HepG2 (cell line): ENCODE measurements around the gene CSK. TPM values are rescaled to one million over a fixed set of nuclear protein-coding genes. Genes with fewer than 3 reads are reported as not detected.

Experiments used
- ATAC-seq: fragments of 200-7000 bp; cut with Tn5 transposase; 3 replicates; pipeline ENCODE4 v1.9.1; 2020; ENCODE audit warnings: mild to moderate bottlenecking, moderate library complexity
- BruUV-seq: library from RNA; stranded (reverse); fragments of 400-500 nt; replicated peaks from 2 replicates; lab custom pipeline; 2021; lab: Mats Ljungman, UMichigan
- CTCF ChIA-PET: fragments of 300-600 bp; formaldehyde crosslinking; extraction: SDS; loops from one replicate; lab custom pipeline; 2021; ENCODE audit warnings: low total read pairs, inconsistent platforms, low intra/inter-chr PET ratio; lab: Yijun Ruan, JAX
- POLR2A ChIA-PET: fragments of 350-600 bp; sonication (Branson Sonifier 250); formaldehyde crosslinking; loops from one replicate; lab custom pipeline; 2020; ENCODE audit warnings: antibody characterized with exemption, inconsistent platforms; lab: Yijun Ruan, JAX
- DNase-seq: peaks from one replicate; pipeline ENCODE4 v3.0.0-alpha.2; 2015; ENCODE audit warnings: low spot score
- FAIRE-seq: peaks from 3 replicates; lab custom pipeline; 2011; peaks lifted over from hg19 to GRCh38; lab: Jason Lieb, UNC
- H2AFZ ChIP-seq: one replicate; pipeline ENCODE4 v1.6.1; 2011; ENCODE audit warnings: low read length, inconsistent platforms
- H3K27ac ChIP-seq: fragments of 300-600 bp; 3 replicates; pipeline ENCODE4 v1.8.0; 2011; ENCODE audit warnings: mixed run types, mild to moderate bottlenecking, mixed read lengths, low read length, inconsistent platforms; ENCODE audit not compliant: insufficient read depth; ENCODE audit errors: extremely low read length
- H3K27me3 ChIP-seq, 2 experiments: fragments of 200-600 bp in 1 of 2; 2 replicates in 1 of 2; 3 replicates in 1 of 2; pipeline versions ENCODE4 v1.6.0 to v1.8.0; 2011; ENCODE audit warnings: low read length in 2 of 2, mild to moderate bottlenecking in 2 of 2, moderate library complexity in 2 of 2, inconsistent platforms in 1 of 2; ENCODE audit not compliant: insufficient read depth in 2 of 2, control insufficient read depth in 1 of 2
- H3K36me3 ChIP-seq, 2 experiments: fragments of 200-600 bp in 1 of 2; replicated peaks in 1 of 2; 2 replicates in 1 of 2; 3 replicates in 1 of 2; pipeline versions ENCODE4 v1.5.1 to v1.8.0; 2011; ENCODE audit warnings: low read length in 2 of 2, inconsistent platforms in 1 of 2; ENCODE audit not compliant: insufficient read depth in 2 of 2, control insufficient read depth in 1 of 2
- H3K4me1 ChIP-seq: 2 replicates; pipeline ENCODE4 v1.5.1; 2012; ENCODE audit warnings: low read length, inconsistent platforms; ENCODE audit not compliant: insufficient read depth
- H3K4me2 ChIP-seq: 2 replicates; pipeline ENCODE4 v1.6.0; 2011; ENCODE audit warnings: low read depth, low read length, inconsistent platforms
- H3K4me3 ChIP-seq, 3 experiments: fragments of 200-600 bp in 1 of 3; sonication (generic), shearing (Covaris generic) in 1 of 3; replicated peaks in 1 of 3; 2 replicates each; pipeline ENCODE4 v1.5.1; 2011 to 2016; ENCODE audit warnings: low read length in 3 of 3, inconsistent platforms in 2 of 3, low read depth in 2 of 3, mild to moderate bottlenecking in 2 of 3, control low read depth in 1 of 3, mixed read lengths in 1 of 3; ENCODE audit not compliant: insufficient read depth in 1 of 3
- H3K79me2 ChIP-seq: one replicate; pipeline ENCODE4 v1.6.1; 2011; ENCODE audit warnings: low read length, inconsistent platforms; ENCODE audit not compliant: insufficient read depth
- H3K9ac ChIP-seq: 2 replicates; pipeline ENCODE4 v1.6.0; 2011; ENCODE audit warnings: mild to moderate bottlenecking, low read depth, low read length, inconsistent platforms; ENCODE audit not compliant: insufficient read depth
- H3K9me3 ChIP-seq: 2 replicates; pipeline ENCODE4 v1.5.1; 2012; ENCODE audit warnings: mild to moderate bottlenecking, low read length
- H4K20me1 ChIP-seq: 2 replicates; pipeline ENCODE4 v1.6.0; 2011; ENCODE audit warnings: inconsistent platforms, mild to moderate bottlenecking, low read length, moderate library complexity; ENCODE audit not compliant: insufficient read depth
- ELF3 ChIP-seq: IDR thresholded peaks from 2 replicates; pipeline ENCODE4 v1.6.1; 2016; ENCODE audit warnings: missing genetic modification reagents, missing compliant biosample characterization
- FLYWCH1 ChIP-seq: sonication (generic); formaldehyde crosslinking; IDR thresholded peaks from 2 replicates; pipeline ENCODE4 v1.8.1; 2023; ENCODE audit warnings: mild to moderate bottlenecking, missing genetic modification reagents
- HNF4A ChIP-seq: sonication (generic); formaldehyde crosslinking; IDR thresholded peaks from 2 replicates; pipeline ENCODE4 v1.4.0; 2020; ENCODE audit warnings: missing genetic modification reagents
- LBX2 ChIP-seq: sonication (generic); formaldehyde crosslinking; IDR thresholded peaks from 2 replicates; pipeline ENCODE4 v1.5.0; 2020; ENCODE audit warnings: missing genetic modification reagents, mild to moderate bottlenecking, borderline replicate concordance
- MBD4 ChIP-seq: IDR thresholded peaks from 2 replicates; pipeline ENCODE4 v1.6.1; 2012; ENCODE audit warnings: low read length, inconsistent platforms, borderline replicate concordance
- PLRG1 ChIP-seq: fragments of 450-650 bp; conservative IDR thresholded peaks from 2 replicates; pipeline ENCODE4 v1.6.1; 2016
- RAD21 ChIP-seq: fragments of 450-650 bp; formaldehyde crosslinking; IDR thresholded peaks from 2 replicates; pipeline ENCODE4 v1.5.0; 2020; ENCODE audit warnings: mild to moderate bottlenecking
- RERE ChIP-seq: IDR thresholded peaks from 2 replicates; pipeline ENCODE4 v1.6.1; 2016; ENCODE audit warnings: low read depth, missing genetic modification reagents, missing compliant biosample characterization
- ZBTB10 ChIP-seq: sonication (generic); formaldehyde crosslinking; IDR thresholded peaks from 2 replicates; pipeline ENCODE4 v1.4.0; 2020; ENCODE audit warnings: missing genetic modification reagents, borderline replicate concordance
- ZBTB3 ChIP-seq: sonication (generic); formaldehyde crosslinking; IDR thresholded peaks from 2 replicates; pipeline ENCODE4 v1.4.0; 2020; ENCODE audit warnings: low read depth, mild to moderate bottlenecking, moderate library complexity, missing genetic modification reagents, borderline replicate concordance
- ZNF672 ChIP-seq: sonication (generic); formaldehyde crosslinking; IDR thresholded peaks from 2 replicates; pipeline ENCODE4 v1.8.1; 2022; ENCODE audit warnings: missing genetic modification reagents
- ZNF784 ChIP-seq: sonication (generic); formaldehyde crosslinking; IDR thresholded peaks from 2 replicates; pipeline ENCODE4 v1.5.1; 2020; ENCODE audit warnings: missing genetic modification reagents, mild to moderate bottlenecking, borderline replicate concordance
- ZNF879 ChIP-seq: sonication (generic); formaldehyde crosslinking; IDR thresholded peaks from 2 replicates; pipeline ENCODE4 v1.8.1; 2023; ENCODE audit warnings: missing genetic modification reagents
- WGBS: methylation state at CpG from one replicate; pipeline ENCODE4 v1.1.6; 2017; ENCODE audit warnings: low lambda C conversion rate; 5-methylcytosine and 5-hydroxymethylcytosine counted together
- in situ Hi-C: cut with HindIII; loops from 2 replicates; pipeline ENCODE4 v1.10.0; 2017; ENCODE audit warnings: low pct_unique_long_range_greater_than_20kb; ENCODE audit not compliant: extremely low pct_ligation_motif_present
- intact Hi-C: fragments of 100-400 bp; cut with micrococcal nuclease; formaldehyde crosslinking; loops from one replicate; pipeline ENCODE4 v1.10.0; 2022; ENCODE audit not compliant: unreplicated experiment
- polyA plus RNA-seq, 8 experiments: library from polyadenylated mRNA; depleted of rRNA in 3 of 8; stranded (reverse) in 7 of 8; unstranded in 1 of 8; fragments of >200 nt; fragmentation: Illumina TruSeq in 4 of 8; extraction: Trizol in 4 of 8; gene quantifications; 2 replicates each; pipeline versions ENCODE4 v1.2.1 to v1.2.3, GENCODE V29; 2011 to 2016; ENCODE audit warnings: low read depth in 4 of 8, missing spikeins in 1 of 8, mixed read lengths in 1 of 8; ENCODE audit not compliant: insufficient read depth in 1 of 8
- total RNA-seq, 5 experiments: library from RNA; depleted of rRNA; stranded (reverse); fragments of >200 nt; fragmentation: Illumina TruSeq; extraction: Trizol; gene quantifications; 2 replicates each; pipeline ENCODE4 v1.2.3, GENCODE V29; 2016; ENCODE audit warnings: low read depth in 1 of 5

The CSK gene
- total and polyA plus RNA-seq, 2 of the 13 experiments (the other 11 are each of a cell fraction or from before 2014, with no cell fraction given), result 12.5 to 21.3 TPM

- Histone ChIP-seq H3K36me3 (no peaks in the 10 kb centered on the region), H3K27me3 (peaks cover 5 to 62% of the 10 kb centered on the region in 2 experiments; a peak in 4 of 5 replicates), H3K9ac (no peak overlapping the region), H3K4me1 (peaks cover 7% of the 10 kb centered on the region), H4K20me1 (no peaks in the 10 kb centered on the region; the same call in 1 of the 2 replicates), H3K27ac (no peak overlapping the region), H3K9me3 (no peaks in the 10 kb centered on the region), H3K79me2 (no peaks in the 10 kb centered on the region), H3K4me2 (no peak overlapping the region), H3K4me3 (no peak overlapping the region), H2AFZ (no peak overlapping the region)
- ATAC-seq (no peak), FAIRE-seq (no peak), DNase-seq (no peak)
- in situ Hi-C loops, result no loop called here
- ChIA-PET POLR2A (no interaction called here), CTCF (no interaction called here)
- intact Hi-C loops, result no loop called here
- BruUV-seq, result no TSS peak
- WGBS, result 42% methylated on average over 19 of the region's 21 CpGs
- TF ChIP-seq PLRG1 (no peak), ZBTB10 (CRISPR knock-in tag) (no peak), ZNF784 (CRISPR knock-in tag) (no peak), ZNF672 (CRISPR knock-in tag) (no peak), FLYWCH1 (CRISPR knock-in tag) (no peak), HNF4A (no peak), RERE (CRISPR knock-in tag) (no peak), ZNF879 (CRISPR knock-in tag) (no peak), LBX2 (CRISPR knock-in tag) (no peak), MBD4 (no peak), RAD21 (no peak), ZBTB3 (CRISPR knock-in tag) (no peak), ELF3 (no peak)
These were observed 45.0 kb downstream of the CSK start for GRCh38 chr15:74826921-74827320.
